SKM-1 treated with dmso at 0.1 percent for 144 hours (cell line): ENCODE measurements around the gene C21orf91.

ENCODE experiments used
- DNase-seq: peaks from one replicate; lab custom pipeline; 2025; ENCODE audit not compliant: unreplicated experiment; lab: John Stamatoyannopoulos, UW

The C21orf91 gene

GRCh38 chr21:17798796-17799195 is 20.4 kb downstream of the C21orf91 start:
- no peak for DNase-seq

- DNase-seq, result no peak
Measured at GRCh38 chr21:17797967-17798366, 21.2 kb downstream of the C21orf91 start.

- no peak for DNase-seq
Measured at GRCh38 chr21:17796503-17796902, 22.7 kb downstream of the C21orf91 start.

GRCh38 chr21:17796037-17796403 is 23.1 kb downstream of the C21orf91 start:
- DNase-seq, result no peak

- DNase-seq, result no peak
Measured at GRCh38 chr21:17795146-17796036, 23.8 kb downstream of the C21orf91 start.

- no peak for DNase-seq
Measured at GRCh38 chr21:17794518-17795145, 24.5 kb downstream of the C21orf91 start.

GRCh38 chr21:17793246-17794123 is 25.7 kb downstream of the C21orf91 start:
- no peak for DNase-seq

- no peak for DNase-seq
Measured at GRCh38 chr21:17789656-17790055, 29.5 kb downstream of the C21orf91 start.

GRCh38 chr21:17789069-17789468 is 30.1 kb downstream of the C21orf91 start:
- no peak for DNase-seq

- no peak for DNase-seq
Measured at GRCh38 chr21:17786851-17787181, 32.3 kb downstream of the C21orf91 start.

- DNase-seq, result no peak
Measured at GRCh38 chr21:17786071-17786850, 32.9 kb downstream of the C21orf91 start.

GRCh38 chr21:17785403-17785788 is 33.8 kb downstream of the C21orf91 start:
- DNase-seq, result no peak

GRCh38 chr21:17784604-17785402 is 34.4 kb downstream of the C21orf91 start:
- peak; percentile 40 for DNase-seq

- DNase-seq, result peak; percentile 97
Measured at GRCh38 chr21:17784180-17784598, 35.0 kb downstream of the C21orf91 start.

- DNase-seq, result peak; percentile 73
Measured at GRCh38 chr21:17783481-17784179, 35.5 kb downstream of the C21orf91 start.

- no peak for DNase-seq
Measured at GRCh38 chr21:17783003-17783402, 36.2 kb downstream of the C21orf91 start.

GRCh38 chr21:17782051-17782450 is 37.1 kb downstream of the C21orf91 start:
- DNase-seq, result no peak

- DNase-seq, result no peak
Measured at GRCh38 chr21:17781524-17781923, 37.6 kb downstream of the C21orf91 start.

- DNase-seq, result peak; percentile 30
Measured at GRCh38 chr21:17780539-17780938, 38.6 kb downstream of the C21orf91 start.
